GM19455 (cell line): ENCODE measurements around the gene RNF212B.

Experiments used
- ATAC-seq: cut with Tn5 transposase; IDR thresholded peaks from one replicate; pipeline ENCODE4 v1.9.1; 2021; ENCODE audit not compliant: unreplicated experiment

Gene RNF212B

DNA sequence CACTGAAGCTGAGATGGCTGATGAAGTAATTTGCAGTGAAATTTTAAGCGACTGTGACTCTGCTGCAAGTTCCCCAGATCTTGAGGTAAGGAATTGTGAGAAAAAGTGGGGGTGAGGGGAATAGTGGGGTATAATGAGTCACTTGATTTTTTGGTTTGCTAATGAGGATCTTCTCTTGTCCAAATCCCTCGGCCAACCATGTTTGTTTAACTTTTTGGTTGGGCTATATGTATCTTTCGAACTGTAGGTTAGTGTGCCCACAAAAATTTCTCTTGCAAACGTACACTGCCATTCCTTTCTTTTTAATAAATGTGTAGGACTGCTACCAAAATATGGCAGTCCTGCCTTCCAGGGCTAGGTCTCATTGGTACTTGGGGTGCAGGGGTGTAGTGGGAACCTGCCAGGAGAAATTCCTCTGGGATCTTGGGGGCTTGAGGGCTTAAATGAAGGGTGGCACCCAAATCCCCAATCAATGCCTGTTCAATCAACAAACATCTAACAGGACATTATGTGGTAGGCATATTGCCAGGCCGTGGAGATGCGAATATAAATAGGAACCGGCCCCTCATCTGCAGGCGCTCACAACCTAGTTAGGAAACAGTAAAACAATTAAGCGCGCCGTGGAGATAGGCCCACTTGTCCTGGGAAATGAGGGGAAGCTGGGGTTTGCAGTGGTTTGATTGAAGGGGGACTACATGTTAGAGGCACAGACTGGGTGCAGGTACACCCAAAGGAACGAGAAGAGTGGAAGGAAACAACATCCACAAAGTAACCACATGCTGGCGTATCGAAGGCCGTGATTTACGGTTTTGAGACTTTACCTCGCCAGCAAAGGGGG is 82.2 kb downstream of the RNF212B start:
- ATAC-seq, result no peak

DNA sequence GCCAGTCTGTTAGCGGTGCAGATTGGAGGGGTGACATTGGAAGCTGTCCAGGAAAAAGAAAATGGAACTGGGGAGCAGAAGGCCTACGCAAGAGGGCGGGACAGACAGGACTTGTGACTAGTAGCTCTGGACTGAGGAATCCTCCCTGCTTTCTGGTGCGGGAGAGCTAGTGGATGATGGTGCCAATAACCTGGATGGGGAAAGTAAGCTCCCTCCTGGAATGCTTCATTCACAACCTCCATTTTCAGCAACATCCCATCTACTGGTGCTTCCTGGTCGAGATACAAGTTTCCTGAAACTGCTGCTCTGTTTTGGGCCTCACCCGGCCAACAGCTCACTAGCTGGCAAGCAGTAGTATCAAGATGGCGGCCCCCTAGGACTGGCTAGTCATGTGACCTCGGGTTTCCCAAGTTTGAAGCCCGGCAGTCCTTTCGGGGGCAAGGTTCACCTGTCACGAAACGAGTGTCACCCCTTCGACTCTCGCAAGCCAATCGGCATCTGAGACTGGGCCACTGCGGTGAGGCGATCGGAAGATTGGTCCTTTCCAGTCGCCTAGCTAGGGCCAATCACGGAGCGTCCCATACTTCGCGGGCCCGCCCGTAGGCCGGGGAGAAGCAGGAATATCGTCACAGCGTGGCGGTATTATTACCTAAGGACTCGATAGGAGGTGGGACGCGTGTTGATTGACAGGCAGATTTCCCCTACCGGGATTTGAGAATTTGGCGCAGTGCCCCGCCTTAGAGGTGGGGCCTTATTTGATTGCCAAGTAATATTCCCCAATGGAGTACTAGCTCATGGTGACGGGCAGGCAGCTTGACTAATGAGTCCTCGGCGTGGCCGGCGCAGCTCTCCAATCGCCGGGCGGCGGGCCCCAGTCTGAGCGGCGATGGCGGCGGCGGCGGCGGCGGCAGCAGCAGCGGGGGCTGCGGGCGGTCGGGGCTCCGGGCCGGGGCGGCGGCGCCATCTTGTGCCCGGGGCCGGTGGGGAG is 83.1 kb downstream of the RNF212B start, which contains the start of gene PABPN1:
Gene PABPN1, plus strand, starts transcription at position 874 of the 988 bp plus-strand sequence. Its CDS starts 13 bp downstream, at position 887.
- peak; percentile 90 for ATAC-seq

DNA sequence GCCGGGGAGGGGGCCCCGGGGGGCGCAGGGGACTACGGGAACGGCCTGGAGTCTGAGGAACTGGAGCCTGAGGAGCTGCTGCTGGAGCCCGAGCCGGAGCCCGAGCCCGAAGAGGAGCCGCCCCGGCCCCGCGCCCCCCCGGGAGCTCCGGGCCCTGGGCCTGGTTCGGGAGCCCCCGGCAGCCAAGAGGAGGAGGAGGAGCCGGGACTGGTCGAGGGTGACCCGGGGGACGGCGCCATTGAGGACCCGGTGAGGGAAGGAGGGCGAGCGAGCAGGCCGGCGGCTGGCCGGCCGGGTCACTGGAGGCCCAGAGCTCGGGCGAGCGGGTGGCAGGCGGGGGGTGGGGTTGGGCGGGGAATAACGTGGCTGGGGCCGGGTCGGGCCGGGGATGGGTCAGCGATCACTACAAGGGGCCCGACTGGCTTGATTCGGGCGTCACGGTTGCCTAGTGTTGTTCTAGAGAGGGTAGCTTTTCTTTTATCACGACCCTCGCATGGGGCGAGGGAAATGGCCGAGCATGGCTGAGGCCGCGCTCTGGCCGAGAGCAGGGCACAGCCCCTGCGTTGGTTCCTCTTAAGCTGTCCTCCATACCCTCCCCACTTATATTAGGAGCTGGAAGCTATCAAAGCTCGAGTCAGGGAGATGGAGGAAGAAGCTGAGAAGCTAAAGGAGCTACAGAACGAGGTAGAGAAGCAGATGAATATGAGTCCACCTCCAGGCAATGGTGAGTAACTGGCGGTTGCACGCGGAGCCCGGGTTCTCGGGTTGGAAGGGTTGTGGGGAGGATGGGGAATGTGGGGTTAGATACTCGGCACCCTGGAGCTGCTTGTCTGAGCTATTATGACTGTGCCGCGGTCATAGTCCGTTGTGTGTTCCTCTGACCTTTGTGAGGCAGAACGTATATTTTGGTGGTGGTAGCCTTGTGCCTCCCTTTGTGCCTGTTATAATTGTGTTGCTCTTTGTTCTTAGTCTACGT is 84.1 kb downstream of the RNF212B start:
- peak; percentile 23 for ATAC-seq
